DOHH2 (cell line): ENCODE measurements around the gene C1S.
"Not testable (repeated sequence)": the region's sequence is repeated elsewhere in the genome, so short reads cannot be mapped to it uniquely, and the experiment has no call there.

Source experiments
- H3F3A ChIP-seq: fragments of 200-600 bp; sonication (generic), shearing (Covaris generic); 2 replicates; pipeline ENCODE4 v1.6.0; 2016; ENCODE audit warnings: antibody characterized with exemption, mild to moderate bottlenecking; ENCODE audit not compliant: control insufficient read depth, insufficient read depth
- H3K27ac ChIP-seq: fragments of 200-600 bp; sonication (generic); 2 replicates; pipeline ENCODE4 v1.5.1; 2014; ENCODE audit warnings: low read depth, mild to moderate bottlenecking, low read length, moderate library complexity
- H3K27me3 ChIP-seq: fragments of 200-600 bp; sonication (generic); 2 replicates; pipeline ENCODE4 v1.6.1; 2014; ENCODE audit warnings: mild to moderate bottlenecking, low read length, mixed read lengths; ENCODE audit not compliant: control insufficient read depth
- H3K36me3 ChIP-seq: fragments of 200-600 bp; sonication (generic); 2 replicates; pipeline ENCODE4 v1.6.1; 2014; ENCODE audit warnings: mild to moderate bottlenecking, low read length, moderate library complexity, mixed read lengths; ENCODE audit not compliant: control insufficient read depth
- H3K4me1 ChIP-seq: fragments of 200-600 bp; sonication (generic); 2 replicates; pipeline ENCODE4 v1.6.1; 2014; ENCODE audit warnings: mild to moderate bottlenecking, low read length, mixed read lengths; ENCODE audit not compliant: control insufficient read depth
- H3K4me2 ChIP-seq: fragments of 200-600 bp; sonication (generic); 2 replicates; pipeline ENCODE4 v1.6.0; 2014; ENCODE audit warnings: mild to moderate bottlenecking, low read length, moderate library complexity
- H3K4me3 ChIP-seq: fragments of 200-600 bp; sonication (generic); 2 replicates; pipeline ENCODE4 v1.5.1; 2014; ENCODE audit warnings: mild to moderate bottlenecking, low read length, mixed read lengths
- H3K79me2 ChIP-seq: fragments of 200-600 bp; sonication (generic); 2 replicates; pipeline ENCODE4 v1.6.1; 2014; ENCODE audit warnings: mild to moderate bottlenecking, low read length, mixed read lengths; ENCODE audit not compliant: control insufficient read depth
- H3K9me2 ChIP-seq: fragments of 200-600 bp; sonication (generic); replicated peaks from 2 replicates; pipeline ENCODE4 v1.6.1; 2014; ENCODE audit warnings: mild to moderate bottlenecking, low read length, mixed read lengths; ENCODE audit not compliant: control insufficient read depth
- H3K9me3 ChIP-seq: fragments of 200-600 bp; sonication (generic); 2 replicates; pipeline ENCODE4 v1.6.1; 2014; ENCODE audit warnings: antibody characterized with exemption, low read length, mixed read lengths; ENCODE audit not compliant: control insufficient read depth, insufficient read depth
- H4K20me1 ChIP-seq: fragments of 200-600 bp; sonication (generic); 2 replicates; pipeline ENCODE4 v1.6.0; 2014; ENCODE audit warnings: low read depth, mild to moderate bottlenecking, antibody characterized with exemption, low read length, moderate library complexity; ENCODE audit not compliant: control insufficient read depth, insufficient read depth
- CTCF ChIP-seq: fragments of 200-600 bp; sonication (generic); IDR thresholded peaks from one replicate; pipeline ENCODE4 v1.5.1; 2014; ENCODE audit warnings: antibody characterized with exemption, mild to moderate bottlenecking, low read depth, low read length; ENCODE audit not compliant: poor library complexity, severe bottlenecking
- EZH2phosphoT487 ChIP-seq: fragments of 200-600 bp; sonication (generic); IDR thresholded peaks from 2 replicates; pipeline ENCODE4 v1.6.1; 2017; ENCODE audit warnings: borderline replicate concordance, mild to moderate bottlenecking, antibody characterized with exemption, low read length, moderate library complexity, mixed read lengths

Gene C1S

GRCh38 chr12:7060353-7060954 lies at the start of gene C1S:
TSS of gene C1S (plus strand) at chr12:7060718. CDS start at chr12:7061913, 1,195 bp downstream.
- H3K79me2 ChIP-seq: no peaks in the 10 kb centered on the region
- no peak within 1 kb of the TSS for H3K4me2 ChIP-seq
- H3K9me2 ChIP-seq: no peaks in the 10 kb centered on the region
- no peak for TF ChIP-seq EZH2phosphoT487
- TF ChIP-seq CTCF: no peak
- H3K27me3 ChIP-seq: peaks cover 46% of the 10 kb centered on the region
- no peaks in the 10 kb centered on the region for H3K36me3 ChIP-seq
- H4K20me1 ChIP-seq: no peaks in the 10 kb centered on the region
- no peak within 1 kb of the TSS for H3K27ac ChIP-seq
- H3K9me3 ChIP-seq: no peaks in the 10 kb centered on the region
- no peak within 1 kb of the TSS for H3K4me3 ChIP-seq
- H3F3A ChIP-seq: no peaks in the 10 kb centered on the region
- no peaks in the 10 kb centered on the region for H3K4me1 ChIP-seq

- H3K4me1 ChIP-seq, H3K4me3 ChIP-seq, H3K79me2 ChIP-seq, H4K20me1 ChIP-seq, H3K9me3 ChIP-seq, H3K27me3 ChIP-seq, H3K27ac ChIP-seq, H3K9me2 ChIP-seq, H3K4me2 ChIP-seq: not testable (repeated sequence)
- Histone ChIP-seq H3K36me3 (peaks cover 46% of the 10 kb centered on the region), H3F3A (peaks cover 11% of the 10 kb centered on the region)
Measured at GRCh38 chr12:7011398-7011797, 49.1 kb upstream of the C1S start.

- TF ChIP-seq CTCF: no peak
- no peak for TF ChIP-seq EZH2phosphoT487
- H4K20me1 ChIP-seq: no peaks in the 10 kb centered on the region
Measured at GRCh38 chr12:7012024-7012607, 48.4 kb upstream of the C1S start.

GRCh38 chr12:7013101-7013500 lies 47.4 kb upstream of the C1S start:
- Histone ChIP-seq H3F3A (peaks cover 11% of the 10 kb centered on the region), H3K4me2 (no peak overlapping the region), H3K9me2 (no peaks in the 10 kb centered on the region), H3K4me1 (peaks cover 17% of the 10 kb centered on the region), H3K27me3 (no peaks in the 10 kb centered on the region), H3K9me3 (no peaks in the 10 kb centered on the region), H3K27ac (no peak overlapping the region), H3K4me3 (no peak overlapping the region), H4K20me1 (no peaks in the 10 kb centered on the region), H3K36me3 (peaks cover 50% of the 10 kb centered on the region), H3K79me2 (peaks cover 21% of the 10 kb centered on the region)
- TF ChIP-seq EZH2phosphoT487 (no peak), CTCF (no peak)

More at GRCh38 chr12:7012024-7012607, 48.4 kb upstream of the C1S start:
- H3K9me2 ChIP-seq: no peaks in the 10 kb centered on the region
- H3K36me3 ChIP-seq: peaks cover 51% of the 10 kb centered on the region
- H3K4me3 ChIP-seq: no peak overlapping the region
- peaks cover 14% of the 10 kb centered on the region for H3K4me1 ChIP-seq
- peaks cover 11% of the 10 kb centered on the region for H3F3A ChIP-seq
- H3K4me2 ChIP-seq: no peak overlapping the region
- no peaks in the 10 kb centered on the region for H3K9me3 ChIP-seq
- H3K27ac ChIP-seq: no peak overlapping the region
- peaks cover 11% of the 10 kb centered on the region for H3K79me2 ChIP-seq
- H3K27me3 ChIP-seq: no peaks in the 10 kb centered on the region
